Amniotic stem cell (primary cell): Measurements from ENCODE around the gene CRADD.

Experiments used
- DNase-seq: peaks from one replicate; lab custom pipeline; 2025; lab: John Stamatoyannopoulos, UW

CRADD gene

GRCh38 chr12:93807354-93807753 lies 130.2 kb downstream of the CRADD start:
- DNase-seq, result no peak

DNA sequence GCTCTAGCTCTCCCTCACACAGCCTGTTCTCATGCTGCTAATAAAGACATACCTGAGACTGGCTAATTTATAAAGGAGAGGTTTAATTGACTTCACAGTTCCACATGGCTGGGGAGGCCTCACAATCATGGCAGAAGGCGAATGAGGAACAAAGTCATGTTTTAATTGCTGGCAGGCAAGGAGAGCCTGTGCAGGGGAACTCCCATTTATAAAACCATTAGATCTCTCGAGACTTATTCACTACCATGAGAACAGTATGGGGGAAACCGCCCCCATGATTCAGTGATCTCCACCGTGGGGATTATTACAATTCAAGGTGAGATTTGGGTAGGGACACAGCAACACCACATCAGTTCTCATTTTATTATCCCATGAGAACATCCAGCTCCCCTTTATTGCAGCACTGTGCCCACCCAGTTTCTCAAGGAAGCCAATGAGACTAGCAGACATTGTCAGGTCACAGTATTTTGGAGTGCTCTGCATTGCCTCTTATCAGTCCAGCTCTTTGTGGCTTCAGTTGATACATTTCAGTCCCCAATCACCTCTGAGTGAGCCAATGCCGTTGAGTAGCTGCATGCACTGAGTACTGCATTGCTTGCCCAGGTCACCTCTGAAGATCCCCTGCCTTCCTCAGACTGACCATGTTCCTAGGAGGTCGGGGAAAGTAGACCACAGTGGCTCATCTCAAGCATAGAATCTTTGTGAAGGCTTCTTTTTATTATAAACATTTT lies 131.2 kb downstream of the CRADD start:
- no peak for DNase-seq

DNA sequence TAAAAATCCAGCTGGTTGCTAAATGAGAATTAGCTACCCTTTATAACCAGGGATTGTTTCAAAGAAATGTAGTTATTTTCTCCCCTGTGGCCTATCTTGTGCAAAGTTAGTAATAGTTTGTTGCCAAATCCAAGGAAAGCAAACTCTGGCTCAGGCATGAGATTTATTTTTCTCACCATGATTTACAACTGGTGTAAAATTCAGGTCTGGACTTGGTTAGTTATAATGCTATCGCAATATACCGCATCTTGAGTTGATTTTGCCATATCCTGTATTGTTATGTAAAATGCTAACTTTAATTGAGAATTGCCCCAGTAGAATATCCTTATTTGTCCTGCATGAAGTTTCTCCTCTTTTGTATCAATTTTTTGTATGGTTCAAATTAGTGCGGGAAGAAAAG lies 135.5 kb downstream of the CRADD start:
- DNase-seq, result no peak

GRCh38 chr12:93813186-93813585 lies 136.0 kb downstream of the CRADD start:
- no peak for DNase-seq

DNA sequence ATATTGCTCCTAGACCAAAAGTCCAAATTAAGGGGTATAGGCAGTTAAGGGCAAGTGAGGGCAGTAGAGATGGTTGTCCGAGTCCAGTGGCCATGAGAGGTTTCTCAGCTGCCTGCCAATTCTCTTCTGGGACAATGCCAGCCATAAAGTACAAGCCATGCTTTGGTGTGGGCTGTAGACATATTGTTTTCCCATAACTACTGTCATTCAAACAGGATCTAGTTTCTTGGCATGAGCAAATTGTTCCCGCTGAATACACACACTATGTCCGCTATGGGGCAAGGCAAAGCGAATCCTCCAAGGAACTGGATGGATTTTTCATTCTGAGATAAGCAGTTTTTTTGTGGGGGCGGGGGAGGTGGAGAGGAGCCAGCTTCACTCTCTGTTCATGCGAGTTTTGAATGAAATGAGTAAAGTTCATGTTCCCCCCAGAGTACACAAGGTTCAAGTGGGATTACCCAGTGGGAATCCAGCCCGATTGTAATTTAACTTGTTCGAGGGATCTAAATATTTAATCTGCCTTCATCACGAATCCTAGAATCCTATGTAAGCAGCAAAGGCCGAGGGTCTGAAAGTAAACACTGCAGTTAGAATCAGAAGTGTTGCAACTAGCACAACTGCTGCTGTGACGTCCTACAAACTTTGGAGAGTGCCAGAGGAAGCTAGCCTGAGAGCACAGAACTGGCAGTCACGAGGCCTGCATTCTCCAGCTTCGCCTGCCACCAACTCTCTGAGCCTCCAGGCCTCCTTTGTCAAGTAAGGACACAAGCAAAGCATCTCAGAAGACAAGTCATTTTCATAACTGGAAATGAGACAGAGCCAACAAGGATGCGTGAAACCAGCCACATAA lies 137.0 kb downstream of the CRADD start:
- DNase-seq, result no peak

GRCh38 chr12:93818488-93819049 lies 141.4 kb downstream of the CRADD start:
- DNase-seq, result no peak

DNA sequence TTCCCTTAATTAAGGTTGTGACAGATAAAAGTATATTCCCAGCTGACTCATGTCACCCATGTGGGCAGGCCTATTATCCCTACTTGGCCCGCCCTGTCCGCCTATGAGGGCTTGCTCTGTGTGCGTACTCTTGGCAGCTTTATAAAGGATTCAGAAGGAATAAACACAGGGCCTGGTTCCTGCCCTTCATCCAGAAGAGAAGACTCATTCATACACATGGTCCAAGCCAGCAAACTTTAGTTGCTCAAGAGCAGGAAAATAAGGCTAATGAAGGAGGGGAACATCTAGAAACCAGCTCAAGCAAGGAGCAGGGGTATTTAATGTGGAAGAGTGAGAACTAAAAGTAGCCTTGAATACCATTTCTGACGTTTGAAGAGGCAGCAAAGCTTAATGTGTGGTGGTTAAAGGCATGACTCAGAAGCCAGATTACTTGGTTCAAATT lies 141.9 kb downstream of the CRADD start:
- no peak for DNase-seq

- DNase-seq, result no peak
These were observed 146.6 kb downstream of the CRADD start for GRCh38 chr12:93823616-93824391.

DNA sequence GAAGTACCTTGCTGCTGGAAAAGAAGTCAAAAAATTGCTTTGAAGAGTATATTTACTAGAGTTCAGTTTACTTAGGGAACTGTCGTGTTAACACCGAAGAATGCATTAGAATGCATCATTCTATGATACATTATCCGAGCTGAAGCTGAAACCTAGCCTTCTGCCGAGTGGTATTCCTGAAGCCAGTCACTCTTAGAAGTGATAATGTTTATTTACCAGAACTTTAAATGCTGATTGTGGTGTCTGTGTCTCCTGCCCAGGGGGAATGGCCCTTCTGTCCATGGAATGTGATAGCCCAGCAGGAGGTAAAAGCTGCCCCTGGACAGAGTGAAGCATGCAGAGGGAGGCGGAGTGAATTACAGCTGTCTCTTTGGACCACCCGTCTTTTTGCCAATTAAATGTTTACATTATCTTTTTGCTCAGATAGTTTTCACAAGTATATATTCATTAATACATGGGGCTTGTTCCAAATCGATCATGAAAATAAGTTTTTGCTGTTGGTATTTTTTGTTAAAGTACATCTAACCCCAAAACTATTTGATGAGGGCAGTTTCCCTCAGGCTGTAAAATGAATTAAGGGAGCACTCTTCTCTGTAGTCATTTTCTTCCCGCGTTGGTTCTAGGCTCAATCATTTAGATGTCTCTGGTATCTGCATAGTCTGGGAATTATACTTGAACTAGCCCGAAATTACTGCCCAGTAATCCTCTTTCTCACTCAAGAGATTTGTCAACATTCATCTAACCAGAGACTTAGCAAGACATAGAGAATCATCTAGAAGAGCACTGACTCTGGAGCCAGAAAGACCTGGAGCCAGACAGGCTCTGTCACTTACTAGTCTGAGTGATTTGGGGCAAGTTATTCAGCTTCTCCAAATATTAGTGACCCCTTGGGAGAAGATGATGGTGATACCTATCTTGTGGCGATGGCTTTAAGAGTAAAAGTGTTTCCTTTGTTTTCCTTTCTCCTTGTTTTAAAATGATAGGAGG lies 147.6 kb downstream of the CRADD start:
- DNase-seq, result no peak

DNA sequence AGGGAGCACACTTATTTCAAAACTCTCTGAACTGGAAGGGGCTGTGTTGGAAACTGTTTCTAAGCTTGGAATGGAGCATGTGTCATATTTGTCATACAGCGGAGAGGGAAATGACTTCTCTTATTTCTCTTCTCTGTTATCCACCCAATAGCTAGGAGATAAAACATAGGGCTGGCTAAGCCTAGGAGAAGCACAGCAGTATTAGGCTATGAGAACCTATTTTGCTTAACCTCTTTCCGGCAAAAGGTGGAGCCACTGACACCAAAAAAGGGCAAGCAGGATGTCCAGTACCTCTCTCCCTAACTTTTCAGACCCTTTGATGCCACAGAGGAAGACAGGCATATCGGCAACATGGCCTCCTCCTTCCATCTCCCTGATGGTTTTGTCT lies 148.3 kb downstream of the CRADD start:
- no peak for DNase-seq

GRCh38 chr12:93825931-93826555 lies 148.9 kb downstream of the CRADD start:
- DNase-seq, result no peak

DNA sequence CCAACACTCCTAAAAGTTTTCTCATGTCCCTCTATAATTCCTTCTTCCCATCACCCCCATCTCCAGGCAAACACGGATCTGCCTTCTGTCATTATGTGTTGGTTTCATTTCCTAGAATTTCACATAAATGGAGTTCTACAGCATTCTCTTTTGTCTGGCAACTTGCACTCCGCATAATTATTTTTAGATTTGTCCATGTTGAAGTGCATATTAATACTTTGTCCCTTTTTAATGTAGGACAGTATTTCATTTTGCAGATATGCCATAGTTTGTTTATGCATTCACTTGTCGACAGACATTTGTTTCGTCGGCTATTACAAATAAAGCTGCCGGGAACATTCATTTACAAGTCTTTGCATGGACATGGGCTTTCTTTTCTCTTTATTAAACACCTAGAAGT lies 150.0 kb downstream of the CRADD start:
- no peak for DNase-seq

DNA sequence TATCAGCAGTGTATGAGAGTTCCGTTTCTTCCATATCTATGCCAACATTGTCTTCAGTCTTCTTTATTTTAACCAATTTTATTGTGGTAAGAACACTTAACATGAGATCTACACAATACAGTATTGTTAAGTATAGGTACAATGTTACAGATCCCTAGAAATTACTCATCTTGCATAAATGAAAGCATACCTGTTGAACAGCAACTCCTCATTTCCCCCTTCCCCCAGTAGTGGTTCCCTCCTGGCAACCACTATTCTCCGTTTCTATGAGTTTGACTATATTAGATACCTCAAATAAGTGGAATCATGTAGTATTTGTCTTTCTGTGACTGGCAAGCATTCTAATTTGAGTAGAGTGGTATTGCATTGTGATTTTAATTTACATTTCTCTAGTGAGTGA lies 150.5 kb downstream of the CRADD start:
- DNase-seq, result no peak

DNA sequence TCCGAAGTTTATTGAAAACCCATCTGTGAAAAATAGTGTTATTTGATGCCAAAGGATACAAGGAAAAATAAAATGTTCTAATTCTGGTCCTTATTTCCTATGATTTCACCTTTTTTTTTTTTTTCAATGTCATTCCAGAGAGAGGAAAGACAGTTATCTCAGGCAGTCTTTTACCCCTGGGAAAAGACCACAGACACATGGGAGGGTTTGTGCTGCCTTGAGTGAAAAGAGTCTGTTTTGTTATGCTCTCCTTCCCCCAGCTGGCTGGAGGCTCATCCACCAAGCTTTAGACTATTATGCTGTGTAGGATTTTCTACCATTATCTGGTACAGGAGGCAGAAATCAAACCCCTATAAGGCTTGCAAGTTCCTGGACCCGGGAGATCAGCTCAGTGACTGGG lies 151.8 kb downstream of the CRADD start:
- no peak for DNase-seq

- no peak for DNase-seq
These were observed 154.2 kb downstream of the CRADD start for GRCh38 chr12:93831374-93831773.

DNA sequence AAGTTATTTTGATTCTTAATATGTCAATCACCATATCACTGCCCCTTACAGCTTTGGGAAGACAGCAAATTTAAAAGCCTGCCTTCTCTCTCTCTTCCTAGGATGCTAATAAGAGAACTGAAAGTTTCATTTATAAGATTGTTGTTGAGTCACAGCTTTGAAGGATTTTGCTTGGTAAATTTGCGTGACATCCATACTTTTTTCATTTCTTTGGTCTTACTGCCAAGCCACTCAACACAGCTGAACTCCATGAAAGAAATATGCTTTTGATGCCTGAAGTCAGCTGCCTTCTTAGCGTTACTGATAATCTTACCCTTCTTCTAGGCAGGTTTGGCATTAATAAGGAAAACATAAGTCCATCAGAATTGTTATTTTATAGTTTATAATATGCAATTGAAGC lies 155.0 kb downstream of the CRADD start:
- no peak for DNase-seq

GRCh38 chr12:93833946-93834345 lies 156.8 kb downstream of the CRADD start:
- no peak for DNase-seq

- DNase-seq, result no peak
These were observed 159.6 kb downstream of the CRADD start for GRCh38 chr12:93836620-93837260.

DNA sequence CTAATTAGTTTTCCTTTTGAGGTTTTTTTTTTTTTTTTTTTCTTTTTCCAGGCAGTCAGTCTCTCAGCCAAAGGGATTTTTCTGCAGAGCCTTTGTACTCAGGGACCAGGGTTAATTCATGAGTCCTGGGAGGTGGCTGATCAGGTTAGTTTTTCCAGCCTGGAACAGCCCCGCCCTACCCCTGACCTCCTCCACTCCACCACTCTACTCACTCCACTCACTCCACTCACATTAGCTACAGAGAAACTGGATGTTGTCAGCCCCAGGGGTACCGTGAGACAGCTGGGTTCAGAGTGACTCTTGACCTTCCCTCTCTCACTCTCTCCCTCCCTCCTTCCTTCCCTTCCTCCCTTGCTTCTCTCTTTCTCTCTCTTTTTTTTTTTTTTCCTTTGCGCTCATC lies 161.0 kb downstream of the CRADD start:
- no peak for DNase-seq

- DNase-seq, result no peak
These were observed 161.9 kb downstream of the CRADD start for GRCh38 chr12:93839064-93839463.
